HepG2 (cell line): ENCODE data around the gene GABARAPL2. TPM values are rescaled to one million over a fixed set of nuclear protein-coding genes. Genes with fewer than 3 reads are reported as not detected.

Source experiments
- ATAC-seq: fragments of 200-7000 bp; cut with Tn5 transposase; 3 replicates; pipeline ENCODE4 v1.9.1; 2020; ENCODE audit warnings: mild to moderate bottlenecking, moderate library complexity
- BruUV-seq: library from RNA; stranded (reverse); fragments of 400-500 nt; replicated peaks from 2 replicates; lab custom pipeline; 2021; lab: Mats Ljungman, UMichigan
- CTCF ChIA-PET: fragments of 300-600 bp; formaldehyde crosslinking; extraction: SDS; loops from one replicate; lab custom pipeline; 2021; ENCODE audit warnings: low total read pairs, inconsistent platforms, low intra/inter-chr PET ratio; lab: Yijun Ruan, JAX
- POLR2A ChIA-PET: fragments of 350-600 bp; sonication (Branson Sonifier 250); formaldehyde crosslinking; loops from one replicate; lab custom pipeline; 2020; ENCODE audit warnings: antibody characterized with exemption, inconsistent platforms; lab: Yijun Ruan, JAX
- DNase-seq: peaks from one replicate; pipeline ENCODE4 v3.0.0-alpha.2; 2015; ENCODE audit warnings: low spot score
- FAIRE-seq: peaks from 3 replicates; lab custom pipeline; 2011; peaks lifted over from hg19 to GRCh38; lab: Jason Lieb, UNC
- H2AFZ ChIP-seq: one replicate; pipeline ENCODE4 v1.6.1; 2011; ENCODE audit warnings: low read length, inconsistent platforms
- H3K27ac ChIP-seq: fragments of 300-600 bp; 3 replicates; pipeline ENCODE4 v1.8.0; 2011; ENCODE audit warnings: mixed run types, mild to moderate bottlenecking, mixed read lengths, low read length, inconsistent platforms; ENCODE audit not compliant: insufficient read depth; ENCODE audit errors: extremely low read length
- H3K27me3 ChIP-seq, 2 experiments: fragments of 200-600 bp in 1 of 2; 2 replicates in 1 of 2; 3 replicates in 1 of 2; pipeline versions ENCODE4 v1.6.0 to v1.8.0; 2011; ENCODE audit warnings: low read length in 2 of 2, mild to moderate bottlenecking in 2 of 2, moderate library complexity in 2 of 2, inconsistent platforms in 1 of 2; ENCODE audit not compliant: insufficient read depth in 2 of 2, control insufficient read depth in 1 of 2
- H3K36me3 ChIP-seq, 2 experiments: fragments of 200-600 bp in 1 of 2; replicated peaks in 1 of 2; 2 replicates in 1 of 2; 3 replicates in 1 of 2; pipeline versions ENCODE4 v1.5.1 to v1.8.0; 2011; ENCODE audit warnings: low read length in 2 of 2, inconsistent platforms in 1 of 2; ENCODE audit not compliant: insufficient read depth in 2 of 2, control insufficient read depth in 1 of 2
- H3K4me1 ChIP-seq: 2 replicates; pipeline ENCODE4 v1.5.1; 2012; ENCODE audit warnings: low read length, inconsistent platforms; ENCODE audit not compliant: insufficient read depth
- H3K4me2 ChIP-seq: 2 replicates; pipeline ENCODE4 v1.6.0; 2011; ENCODE audit warnings: low read depth, low read length, inconsistent platforms
- H3K4me3 ChIP-seq, 3 experiments: fragments of 200-600 bp in 1 of 3; sonication (generic), shearing (Covaris generic) in 1 of 3; replicated peaks in 1 of 3; 2 replicates each; pipeline ENCODE4 v1.5.1; 2011 to 2016; ENCODE audit warnings: low read length in 3 of 3, inconsistent platforms in 2 of 3, low read depth in 2 of 3, mild to moderate bottlenecking in 2 of 3, control low read depth in 1 of 3, mixed read lengths in 1 of 3; ENCODE audit not compliant: insufficient read depth in 1 of 3
- H3K79me2 ChIP-seq: one replicate; pipeline ENCODE4 v1.6.1; 2011; ENCODE audit warnings: low read length, inconsistent platforms; ENCODE audit not compliant: insufficient read depth
- H3K9ac ChIP-seq: 2 replicates; pipeline ENCODE4 v1.6.0; 2011; ENCODE audit warnings: mild to moderate bottlenecking, low read depth, low read length, inconsistent platforms; ENCODE audit not compliant: insufficient read depth
- H3K9me3 ChIP-seq: 2 replicates; pipeline ENCODE4 v1.5.1; 2012; ENCODE audit warnings: mild to moderate bottlenecking, low read length
- H4K20me1 ChIP-seq: 2 replicates; pipeline ENCODE4 v1.6.0; 2011; ENCODE audit warnings: inconsistent platforms, mild to moderate bottlenecking, low read length, moderate library complexity; ENCODE audit not compliant: insufficient read depth
- CENPBD1 ChIP-seq: sonication (generic); formaldehyde crosslinking; IDR thresholded peaks from 2 replicates; pipeline ENCODE4 v1.8.0; 2022; ENCODE audit warnings: missing genetic modification reagents, low read depth, mild to moderate bottlenecking, borderline replicate concordance
- ETV5 ChIP-seq: IDR thresholded peaks from 2 replicates; pipeline ENCODE4 v1.6.1; 2018; ENCODE audit warnings: missing biosample characterization, missing genetic modification reagents, inconsistent platforms, borderline replicate concordance
- GATA4 ChIP-seq: sonication (generic); IDR thresholded peaks from 2 replicates; pipeline ENCODE4 v1.6.1; 2016; ENCODE audit warnings: antibody characterized with exemption, low read depth, borderline replicate concordance
- HIVEP1 ChIP-seq: sonication (generic); formaldehyde crosslinking; IDR thresholded peaks from 2 replicates; pipeline ENCODE4 v1.4.0; 2020; ENCODE audit warnings: mild to moderate bottlenecking, missing genetic modification reagents
- HMG20A ChIP-seq: IDR thresholded peaks from 2 replicates; pipeline ENCODE4 v1.6.1; 2016; ENCODE audit warnings: borderline replicate concordance
- MEF2D ChIP-seq: sonication (generic); formaldehyde crosslinking; IDR thresholded peaks from 2 replicates; pipeline ENCODE4 v1.5.1; 2020; ENCODE audit warnings: mild to moderate bottlenecking, missing genetic modification reagents
- STAG1 ChIP-seq: sonication (generic); formaldehyde crosslinking; IDR thresholded peaks from 2 replicates; pipeline ENCODE4 v1.4.0; 2020; ENCODE audit warnings: missing genetic modification reagents
- TBP ChIP-seq: sonication (generic); formaldehyde crosslinking; IDR thresholded peaks from 2 replicates; pipeline ENCODE4 v1.5.0; 2020; ENCODE audit warnings: missing genetic modification reagents
- TFDP1 ChIP-seq: IDR thresholded peaks from 2 replicates; pipeline ENCODE4 v1.6.1; 2016; ENCODE audit warnings: missing compliant biosample characterization, missing genetic modification reagents, borderline replicate concordance
- ZNF337 ChIP-seq: sonication (generic); formaldehyde crosslinking; IDR thresholded peaks from 2 replicates; pipeline ENCODE4 v1.5.1; 2020; ENCODE audit warnings: missing genetic modification reagents, low read depth, mild to moderate bottlenecking, borderline replicate concordance
- WGBS: methylation state at CpG from one replicate; pipeline ENCODE4 v1.1.6; 2017; ENCODE audit warnings: low lambda C conversion rate; 5-methylcytosine and 5-hydroxymethylcytosine counted together
- in situ Hi-C: cut with HindIII; loops from 2 replicates; pipeline ENCODE4 v1.10.0; 2017; ENCODE audit warnings: low pct_unique_long_range_greater_than_20kb; ENCODE audit not compliant: extremely low pct_ligation_motif_present
- intact Hi-C: fragments of 100-400 bp; cut with micrococcal nuclease; formaldehyde crosslinking; loops from one replicate; pipeline ENCODE4 v1.10.0; 2022; ENCODE audit not compliant: unreplicated experiment
- polyA plus RNA-seq, 8 experiments: library from polyadenylated mRNA; depleted of rRNA in 3 of 8; stranded (reverse) in 7 of 8; unstranded in 1 of 8; fragments of >200 nt; fragmentation: Illumina TruSeq in 4 of 8; extraction: Trizol in 4 of 8; gene quantifications; 2 replicates each; pipeline versions ENCODE4 v1.2.1 to v1.2.3, GENCODE V29; 2011 to 2016; ENCODE audit warnings: low read depth in 4 of 8, missing spikeins in 1 of 8, mixed read lengths in 1 of 8; ENCODE audit not compliant: insufficient read depth in 1 of 8
- total RNA-seq, 5 experiments: library from RNA; depleted of rRNA; stranded (reverse); fragments of >200 nt; fragmentation: Illumina TruSeq; extraction: Trizol; gene quantifications; 2 replicates each; pipeline ENCODE4 v1.2.3, GENCODE V29; 2016; ENCODE audit warnings: low read depth in 1 of 5
- TF ChIP-seq, protein P1 (sequence below): sonication (generic); formaldehyde crosslinking; IDR thresholded peaks from 2 replicates; pipeline ENCODE4 v1.5.1; 2020; ENCODE audit warnings: missing genetic modification reagents, mild to moderate bottlenecking, borderline replicate concordance
- TF ChIP-seq, protein P2 (sequence below): IDR thresholded peaks from 2 replicates; pipeline ENCODE4 v1.6.1; 2012; ENCODE audit warnings: inconsistent platforms
- TF ChIP-seq, protein P3 (sequence below): IDR thresholded peaks from 2 replicates; pipeline ENCODE4 v1.6.1; 2016; ENCODE audit warnings: low read depth, missing genetic modification reagents, missing compliant biosample characterization
- TF ChIP-seq, protein P4 (sequence below): fragments of 450-650 bp; IDR thresholded peaks from 2 replicates; pipeline ENCODE4 v1.6.1; 2016

The GABARAPL2 gene
- total and polyA plus RNA-seq, 2 of the 13 experiments (the other 11 are each of a cell fraction or from before 2014, with no cell fraction given): 76.4 to 83.0 TPM

DNA sequence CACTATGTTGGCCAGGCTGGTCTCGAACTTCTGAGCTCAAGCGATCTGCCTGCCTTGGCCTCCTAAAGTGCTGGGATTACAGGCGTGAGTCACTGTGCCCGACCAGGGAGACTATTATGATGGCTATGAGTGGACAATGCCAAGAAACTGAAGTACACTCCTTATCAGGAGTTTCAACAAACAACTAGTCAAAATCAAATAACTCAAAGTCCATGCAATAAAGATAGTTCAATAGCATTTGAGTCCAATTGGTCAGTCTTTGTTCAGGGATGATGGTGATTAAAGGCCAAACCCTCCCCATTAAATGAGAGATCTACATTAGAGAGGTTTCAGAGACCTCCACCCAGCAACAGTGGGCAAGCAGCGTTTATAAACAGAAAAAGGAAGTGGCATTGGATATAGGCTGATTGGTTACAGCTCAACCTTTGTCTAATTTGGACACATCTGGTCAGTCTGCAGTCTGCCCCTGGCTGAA is 38.3 kb upstream of the GABARAPL2 start:
- no TSS peak for BruUV-seq
- H3K4me1 ChIP-seq: peaks cover 18% of the 10 kb centered on the region
- CTCF ChIA-PET: no interaction called here
- H3K9ac ChIP-seq: no peak overlapping the region
- DNase-seq (peak; percentile 80), FAIRE-seq (peak; percentile 56), ATAC-seq (peak; percentile 74)
- POLR2A ChIA-PET: interaction anchor here (2.0 kb wide), 1 partner anchor 11 kb away, joined by 8 read pairs; no protein-coding TSS in a partner anchor
- no peak overlapping the region for H3K4me3 ChIP-seq
- in situ Hi-C loops: no loop called here
- intact Hi-C loops: no loop called here
- no peak overlapping the region for H3K27ac ChIP-seq
- H2AFZ ChIP-seq: no peak overlapping the region
- H3K36me3 ChIP-seq: no peaks in the 10 kb centered on the region
- no peaks in the 10 kb centered on the region for H3K79me2 ChIP-seq
- peaks cover 0 to 1% of the 10 kb centered on the region in 2 experiments; a peak in 1 of 5 replicates for H3K27me3 ChIP-seq
- H3K4me2 ChIP-seq: no peak overlapping the region; the same call in 1 of the 2 replicates
- no peaks in the 10 kb centered on the region for H3K9me3 ChIP-seq
- no peaks in the 10 kb centered on the region for H4K20me1 ChIP-seq
- 0% methylated on average over 5 of the region's 5 CpGs for WGBS
- TF ChIP-seq ETV5 (CRISPR knock-in tag) (no peak), HIVEP1 (CRISPR knock-in tag) (no peak), TFDP1 (CRISPR knock-in tag) (no peak), HMG20A (CRISPR knock-in tag) (no peak), CENPBD1 (no peak), MEF2D (CRISPR knock-in tag) (no peak), GATA4 (no peak), ZNF337 (CRISPR knock-in tag) (no peak), TBP (CRISPR knock-in tag) (no peak), STAG1 (no peak)
- TF ChIP-seq, protein P1, sequence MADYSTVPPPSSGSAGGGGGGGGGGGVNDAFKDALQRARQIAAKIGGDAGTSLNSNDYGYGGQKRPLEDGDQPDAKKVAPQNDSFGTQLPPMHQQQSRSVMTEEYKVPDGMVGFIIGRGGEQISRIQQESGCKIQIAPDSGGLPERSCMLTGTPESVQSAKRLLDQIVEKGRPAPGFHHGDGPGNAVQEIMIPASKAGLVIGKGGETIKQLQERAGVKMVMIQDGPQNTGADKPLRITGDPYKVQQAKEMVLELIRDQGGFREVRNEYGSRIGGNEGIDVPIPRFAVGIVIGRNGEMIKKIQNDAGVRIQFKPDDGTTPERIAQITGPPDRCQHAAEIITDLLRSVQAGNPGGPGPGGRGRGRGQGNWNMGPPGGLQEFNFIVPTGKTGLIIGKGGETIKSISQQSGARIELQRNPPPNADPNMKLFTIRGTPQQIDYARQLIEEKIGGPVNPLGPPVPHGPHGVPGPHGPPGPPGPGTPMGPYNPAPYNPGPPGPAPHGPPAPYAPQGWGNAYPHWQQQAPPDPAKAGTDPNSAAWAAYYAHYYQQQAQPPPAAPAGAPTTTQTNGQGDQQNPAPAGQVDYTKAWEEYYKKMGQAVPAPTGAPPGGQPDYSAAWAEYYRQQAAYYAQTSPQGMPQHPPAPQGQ (CRISPR knock-in tag): no peak
- TF ChIP-seq, protein P2, sequence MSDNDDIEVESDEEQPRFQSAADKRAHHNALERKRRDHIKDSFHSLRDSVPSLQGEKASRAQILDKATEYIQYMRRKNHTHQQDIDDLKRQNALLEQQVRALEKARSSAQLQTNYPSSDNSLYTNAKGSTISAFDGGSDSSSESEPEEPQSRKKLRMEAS: no peak
- TF ChIP-seq, protein P3, sequence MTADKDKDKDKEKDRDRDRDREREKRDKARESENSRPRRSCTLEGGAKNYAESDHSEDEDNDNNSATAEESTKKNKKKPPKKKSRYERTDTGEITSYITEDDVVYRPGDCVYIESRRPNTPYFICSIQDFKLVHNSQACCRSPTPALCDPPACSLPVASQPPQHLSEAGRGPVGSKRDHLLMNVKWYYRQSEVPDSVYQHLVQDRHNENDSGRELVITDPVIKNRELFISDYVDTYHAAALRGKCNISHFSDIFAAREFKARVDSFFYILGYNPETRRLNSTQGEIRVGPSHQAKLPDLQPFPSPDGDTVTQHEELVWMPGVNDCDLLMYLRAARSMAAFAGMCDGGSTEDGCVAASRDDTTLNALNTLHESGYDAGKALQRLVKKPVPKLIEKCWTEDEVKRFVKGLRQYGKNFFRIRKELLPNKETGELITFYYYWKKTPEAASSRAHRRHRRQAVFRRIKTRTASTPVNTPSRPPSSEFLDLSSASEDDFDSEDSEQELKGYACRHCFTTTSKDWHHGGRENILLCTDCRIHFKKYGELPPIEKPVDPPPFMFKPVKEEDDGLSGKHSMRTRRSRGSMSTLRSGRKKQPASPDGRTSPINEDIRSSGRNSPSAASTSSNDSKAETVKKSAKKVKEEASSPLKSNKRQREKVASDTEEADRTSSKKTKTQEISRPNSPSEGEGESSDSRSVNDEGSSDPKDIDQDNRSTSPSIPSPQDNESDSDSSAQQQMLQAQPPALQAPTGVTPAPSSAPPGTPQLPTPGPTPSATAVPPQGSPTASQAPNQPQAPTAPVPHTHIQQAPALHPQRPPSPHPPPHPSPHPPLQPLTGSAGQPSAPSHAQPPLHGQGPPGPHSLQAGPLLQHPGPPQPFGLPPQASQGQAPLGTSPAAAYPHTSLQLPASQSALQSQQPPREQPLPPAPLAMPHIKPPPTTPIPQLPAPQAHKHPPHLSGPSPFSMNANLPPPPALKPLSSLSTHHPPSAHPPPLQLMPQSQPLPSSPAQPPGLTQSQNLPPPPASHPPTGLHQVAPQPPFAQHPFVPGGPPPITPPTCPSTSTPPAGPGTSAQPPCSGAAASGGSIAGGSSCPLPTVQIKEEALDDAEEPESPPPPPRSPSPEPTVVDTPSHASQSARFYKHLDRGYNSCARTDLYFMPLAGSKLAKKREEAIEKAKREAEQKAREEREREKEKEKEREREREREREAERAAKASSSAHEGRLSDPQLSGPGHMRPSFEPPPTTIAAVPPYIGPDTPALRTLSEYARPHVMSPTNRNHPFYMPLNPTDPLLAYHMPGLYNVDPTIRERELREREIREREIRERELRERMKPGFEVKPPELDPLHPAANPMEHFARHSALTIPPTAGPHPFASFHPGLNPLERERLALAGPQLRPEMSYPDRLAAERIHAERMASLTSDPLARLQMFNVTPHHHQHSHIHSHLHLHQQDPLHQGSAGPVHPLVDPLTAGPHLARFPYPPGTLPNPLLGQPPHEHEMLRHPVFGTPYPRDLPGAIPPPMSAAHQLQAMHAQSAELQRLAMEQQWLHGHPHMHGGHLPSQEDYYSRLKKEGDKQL: 0 out of 2 replicates have a peak, but pooled peaks have one; percentile 47
- TF ChIP-seq, protein P4, sequence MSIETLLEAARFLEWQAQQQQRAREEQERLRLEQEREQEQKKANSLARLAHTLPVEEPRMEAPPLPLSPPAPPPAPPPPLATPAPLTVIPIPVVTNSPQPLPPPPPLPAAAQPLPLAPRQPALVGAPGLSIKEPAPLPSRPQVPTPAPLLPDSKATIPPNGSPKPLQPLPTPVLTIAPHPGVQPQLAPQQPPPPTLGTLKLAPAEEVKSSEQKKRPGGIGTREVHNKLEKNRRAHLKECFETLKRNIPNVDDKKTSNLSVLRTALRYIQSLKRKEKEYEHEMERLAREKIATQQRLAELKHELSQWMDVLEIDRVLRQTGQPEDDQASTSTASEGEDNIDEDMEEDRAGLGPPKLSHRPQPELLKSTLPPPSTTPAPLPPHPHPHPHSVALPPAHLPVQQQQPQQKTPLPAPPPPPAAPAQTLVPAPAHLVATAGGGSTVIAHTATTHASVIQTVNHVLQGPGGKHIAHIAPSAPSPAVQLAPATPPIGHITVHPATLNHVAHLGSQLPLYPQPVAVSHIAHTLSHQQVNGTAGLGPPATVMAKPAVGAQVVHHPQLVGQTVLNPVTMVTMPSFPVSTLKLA: no peak
